ENCODE measurements around the gene CXCL1.

DNA sequence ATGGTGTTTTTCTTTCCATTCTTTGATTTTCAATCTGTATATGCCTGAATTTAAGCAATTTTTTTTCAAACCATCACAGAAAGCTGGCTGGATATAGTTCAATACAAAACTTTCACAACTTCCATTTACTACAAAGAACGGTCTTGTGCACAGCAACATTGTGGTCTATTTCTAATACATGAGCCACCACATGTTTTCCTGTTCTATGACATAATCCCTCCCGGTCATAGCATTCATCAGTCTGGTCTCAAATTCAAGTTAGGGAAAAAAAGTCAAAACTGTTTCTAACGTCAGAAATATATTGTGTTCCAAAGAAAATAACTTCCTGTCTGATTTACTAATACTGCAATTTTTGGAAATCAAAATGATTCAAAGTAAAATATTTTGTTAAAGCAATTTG is 40.2 kb upstream of the CXCL1 start:
- TF ChIP-seq, protein P1, sequence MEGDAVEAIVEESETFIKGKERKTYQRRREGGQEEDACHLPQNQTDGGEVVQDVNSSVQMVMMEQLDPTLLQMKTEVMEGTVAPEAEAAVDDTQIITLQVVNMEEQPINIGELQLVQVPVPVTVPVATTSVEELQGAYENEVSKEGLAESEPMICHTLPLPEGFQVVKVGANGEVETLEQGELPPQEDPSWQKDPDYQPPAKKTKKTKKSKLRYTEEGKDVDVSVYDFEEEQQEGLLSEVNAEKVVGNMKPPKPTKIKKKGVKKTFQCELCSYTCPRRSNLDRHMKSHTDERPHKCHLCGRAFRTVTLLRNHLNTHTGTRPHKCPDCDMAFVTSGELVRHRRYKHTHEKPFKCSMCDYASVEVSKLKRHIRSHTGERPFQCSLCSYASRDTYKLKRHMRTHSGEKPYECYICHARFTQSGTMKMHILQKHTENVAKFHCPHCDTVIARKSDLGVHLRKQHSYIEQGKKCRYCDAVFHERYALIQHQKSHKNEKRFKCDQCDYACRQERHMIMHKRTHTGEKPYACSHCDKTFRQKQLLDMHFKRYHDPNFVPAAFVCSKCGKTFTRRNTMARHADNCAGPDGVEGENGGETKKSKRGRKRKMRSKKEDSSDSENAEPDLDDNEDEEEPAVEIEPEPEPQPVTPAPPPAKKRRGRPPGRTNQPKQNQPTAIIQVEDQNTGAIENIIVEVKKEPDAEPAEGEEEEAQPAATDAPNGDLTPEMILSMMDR (conservative IDR thresholded peaks at IDR 0.05 in 1 of 2, IDR thresholded peaks at IDR 0.05 in 1 of 2; ENCODE audit: low read depth in 1 of 2, low read length in 2 of 2): no peak
- TF ChIP-seq EZH2 (IDR thresholded peaks at IDR 0.05; ENCODE audit: low read length, missing control alignments): no peak
